Measurements from ENCODE around the gene AIFM1.
A peak's percentile ranks its signal among the peaks of the same experiment; 100 is the strongest.

The AIFM1 gene

DNA sequence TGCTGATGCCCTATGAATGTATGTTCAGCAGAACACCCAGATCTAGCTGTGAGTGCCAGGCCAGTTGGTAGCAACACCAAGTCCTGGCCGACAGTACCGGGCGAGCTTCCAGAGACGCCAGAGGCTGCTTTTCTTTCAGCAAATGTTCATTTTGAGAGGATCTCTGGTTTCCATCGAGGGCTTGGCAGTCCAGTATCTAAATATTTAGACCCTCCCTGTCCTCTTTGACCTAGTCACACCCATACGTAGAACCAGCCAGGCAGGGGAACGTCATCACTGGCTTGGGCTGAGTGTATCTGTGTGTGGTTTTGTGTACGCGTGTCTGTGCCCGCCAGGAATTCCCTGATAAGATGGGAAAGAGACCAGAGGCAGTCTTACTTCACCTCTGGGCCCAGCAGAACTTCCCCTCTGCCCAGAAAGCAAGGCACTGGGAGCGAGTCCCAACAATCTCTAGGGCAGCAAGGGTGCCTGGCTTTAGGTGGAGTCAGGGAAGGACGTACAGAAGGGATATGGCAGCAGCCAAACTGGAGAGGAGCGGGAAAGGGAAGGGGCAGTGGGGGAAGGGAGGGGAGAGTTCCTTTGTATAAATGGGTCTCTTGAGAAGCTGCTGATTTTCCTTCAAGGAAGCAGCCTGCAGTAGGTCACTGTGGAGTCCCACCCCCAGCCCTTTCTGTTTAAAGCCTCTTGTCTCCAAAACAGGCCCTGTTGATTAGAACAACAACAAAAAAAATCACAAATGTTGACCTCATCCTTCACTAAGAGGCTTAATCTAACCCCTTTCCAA is 40.4 kb downstream of the AIFM1 start:
- no peak for DNase-seq (ENCODE audit: low spot score)
- TF ChIP-seq, protein P1, sequence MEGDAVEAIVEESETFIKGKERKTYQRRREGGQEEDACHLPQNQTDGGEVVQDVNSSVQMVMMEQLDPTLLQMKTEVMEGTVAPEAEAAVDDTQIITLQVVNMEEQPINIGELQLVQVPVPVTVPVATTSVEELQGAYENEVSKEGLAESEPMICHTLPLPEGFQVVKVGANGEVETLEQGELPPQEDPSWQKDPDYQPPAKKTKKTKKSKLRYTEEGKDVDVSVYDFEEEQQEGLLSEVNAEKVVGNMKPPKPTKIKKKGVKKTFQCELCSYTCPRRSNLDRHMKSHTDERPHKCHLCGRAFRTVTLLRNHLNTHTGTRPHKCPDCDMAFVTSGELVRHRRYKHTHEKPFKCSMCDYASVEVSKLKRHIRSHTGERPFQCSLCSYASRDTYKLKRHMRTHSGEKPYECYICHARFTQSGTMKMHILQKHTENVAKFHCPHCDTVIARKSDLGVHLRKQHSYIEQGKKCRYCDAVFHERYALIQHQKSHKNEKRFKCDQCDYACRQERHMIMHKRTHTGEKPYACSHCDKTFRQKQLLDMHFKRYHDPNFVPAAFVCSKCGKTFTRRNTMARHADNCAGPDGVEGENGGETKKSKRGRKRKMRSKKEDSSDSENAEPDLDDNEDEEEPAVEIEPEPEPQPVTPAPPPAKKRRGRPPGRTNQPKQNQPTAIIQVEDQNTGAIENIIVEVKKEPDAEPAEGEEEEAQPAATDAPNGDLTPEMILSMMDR (IDR thresholded peaks at IDR 0.05; ENCODE audit: extremely low read depth, insufficient read depth, missing control alignments) = no peak
- in situ Hi-C loops (cut with MboI; ENCODE audit: low pct_unique_long_range_greater_than_20kb, low sequenced_read_pairs, unreplicated experiment) = no loop called here

DNA sequence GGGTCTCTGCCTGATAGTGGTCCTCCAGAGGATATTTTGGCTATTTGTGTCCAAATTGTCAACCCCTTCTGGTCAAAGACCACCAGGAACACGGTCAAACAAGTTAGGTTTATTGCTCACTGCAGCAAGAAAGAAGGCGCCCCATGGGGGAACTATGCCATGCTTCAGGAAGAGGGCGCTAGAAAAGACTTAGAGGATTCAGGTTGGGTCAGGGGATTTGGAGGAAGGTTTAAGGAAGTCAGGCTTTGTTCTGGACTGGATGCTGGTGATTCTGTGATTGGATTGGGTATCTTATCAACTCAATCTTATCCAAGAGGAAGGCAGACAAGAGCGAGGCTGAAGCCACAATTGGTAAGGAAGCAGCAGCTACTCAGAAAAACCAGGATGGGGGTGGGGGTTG is 41.1 kb downstream of the AIFM1 start:
- DNase-seq (ENCODE audit: low spot score) = no peak
- TF ChIP-seq, protein P1 (IDR thresholded peaks at IDR 0.05; ENCODE audit: extremely low read depth, insufficient read depth, missing control alignments) = no peak
- in situ Hi-C loops (cut with MboI; ENCODE audit: low pct_unique_long_range_greater_than_20kb, low sequenced_read_pairs, unreplicated experiment) = no loop called here

DNA sequence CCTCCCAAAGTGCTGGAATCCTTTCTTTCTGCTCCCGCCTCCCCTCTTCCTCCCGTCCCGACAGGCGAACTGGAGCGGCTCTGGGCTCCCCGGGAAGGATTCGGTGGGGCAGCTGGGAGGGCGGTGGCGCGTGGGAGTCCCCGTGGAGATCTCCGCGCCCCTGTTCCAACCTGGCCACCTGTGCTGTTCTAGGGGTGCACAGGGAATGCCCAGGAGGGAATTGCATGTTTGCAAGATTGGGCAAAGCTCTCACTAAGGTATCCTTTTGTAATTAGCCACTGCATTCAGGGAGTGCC is 44.2 kb downstream of the AIFM1 start:
- DNase-seq (ENCODE audit: low spot score) = no peak
- in situ Hi-C loops (cut with MboI; ENCODE audit: low pct_unique_long_range_greater_than_20kb, low sequenced_read_pairs, unreplicated experiment) = no loop called here
- TF ChIP-seq, protein P1 (IDR thresholded peaks at IDR 0.05; ENCODE audit: extremely low read depth, insufficient read depth, missing control alignments) = no peak

DNA sequence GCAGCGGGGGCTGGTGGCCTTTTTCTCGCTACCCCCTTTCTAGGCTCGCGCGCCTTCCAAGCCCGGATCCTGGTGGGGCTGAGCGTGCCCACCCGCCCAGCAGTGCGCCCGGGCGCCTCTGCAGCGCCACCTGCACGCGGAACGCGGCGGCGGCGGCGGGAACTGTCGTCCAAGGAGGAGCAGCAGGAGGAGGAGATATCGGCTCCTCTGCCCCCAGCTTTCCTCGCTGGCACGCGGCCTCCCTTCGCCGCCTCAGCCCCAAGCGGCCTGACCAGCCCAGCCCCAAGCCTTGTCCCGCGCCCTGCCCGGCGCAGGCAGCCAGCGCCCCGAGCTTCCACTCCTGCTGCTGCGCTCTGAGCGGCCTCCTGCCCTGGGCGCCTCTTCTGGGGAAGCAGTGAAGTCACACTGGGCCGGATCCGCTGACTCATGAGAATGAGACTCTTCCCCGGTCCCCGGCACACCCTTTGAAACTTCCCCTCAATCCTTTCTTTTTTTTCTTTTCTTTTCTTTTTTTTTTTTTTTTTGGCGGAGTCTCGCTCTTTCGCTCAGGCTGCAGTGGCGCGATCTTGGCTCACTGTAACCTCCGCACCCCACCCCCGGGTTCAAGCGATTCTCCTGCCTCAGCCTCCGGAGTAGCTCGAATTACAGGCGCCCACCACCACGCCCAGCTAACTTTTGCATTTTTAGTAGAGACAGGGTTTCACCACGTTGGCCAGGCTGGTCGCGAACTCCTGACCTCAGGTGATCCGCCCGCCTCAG is 44.7 kb downstream of the AIFM1 start:
- in situ Hi-C loops (cut with MboI; ENCODE audit: low pct_unique_long_range_greater_than_20kb, low sequenced_read_pairs, unreplicated experiment) = no loop called here
- TF ChIP-seq, protein P1 (IDR thresholded peaks at IDR 0.05; ENCODE audit: extremely low read depth, insufficient read depth, missing control alignments) = peak; percentile 75
- DNase-seq (ENCODE audit: low spot score) = peak; percentile 79

DNA sequence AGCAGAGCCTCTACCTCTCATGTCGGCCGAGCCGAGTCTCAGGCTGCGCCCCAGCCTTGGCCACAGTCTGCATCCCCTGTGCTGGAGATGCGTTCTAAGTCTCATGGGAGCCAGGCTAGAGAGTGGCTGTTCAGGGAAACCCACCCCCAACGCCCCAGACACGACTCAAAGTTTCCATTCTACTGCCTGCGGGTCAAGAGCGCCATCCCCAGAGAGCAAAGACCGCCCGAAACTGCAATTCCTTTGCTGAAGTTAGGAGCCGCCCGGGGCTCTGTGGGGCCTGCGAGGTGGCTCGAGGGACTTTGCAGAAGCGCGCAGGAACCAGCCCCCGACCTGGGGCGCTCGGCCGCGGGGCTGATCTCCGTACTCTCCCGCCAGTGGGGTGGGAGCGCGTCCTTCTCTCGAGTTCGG is 45.3 kb downstream of the AIFM1 start:
- peak; percentile 60 for DNase-seq (ENCODE audit: low spot score)
- TF ChIP-seq, protein P1 (IDR thresholded peaks at IDR 0.05; ENCODE audit: extremely low read depth, insufficient read depth, missing control alignments) = peak; percentile 33
- in situ Hi-C loops (cut with MboI; ENCODE audit: low pct_unique_long_range_greater_than_20kb, low sequenced_read_pairs, unreplicated experiment) = no loop called here

DNA sequence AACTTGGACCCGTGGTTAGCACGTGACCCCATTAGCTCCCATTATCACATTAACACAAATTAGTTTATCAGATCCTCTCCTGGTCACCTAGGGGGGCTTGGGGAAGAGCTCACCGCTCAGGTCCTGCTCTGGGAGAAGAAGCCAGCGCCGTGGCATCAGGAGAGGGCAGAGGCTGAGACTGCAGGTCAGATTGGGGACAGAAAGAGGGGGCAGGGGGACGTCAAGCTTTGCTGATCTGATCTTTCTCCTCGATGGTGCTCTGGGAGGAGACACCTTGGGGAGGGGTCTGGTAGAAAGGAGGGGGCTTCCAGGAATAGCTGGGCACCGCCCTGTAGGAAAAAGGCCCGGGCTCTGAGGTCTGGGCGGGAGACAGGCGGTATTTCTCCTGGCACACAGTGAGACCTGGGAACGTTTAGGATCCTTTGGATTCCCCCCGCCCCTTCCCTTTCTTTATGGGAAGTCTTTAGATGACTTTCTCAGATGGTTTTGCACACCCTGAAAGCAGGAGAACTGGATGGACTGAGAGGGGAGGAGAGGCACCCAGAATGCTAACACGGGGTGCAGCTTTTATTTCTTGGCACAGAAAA is 46.2 kb downstream of the AIFM1 start:
- no peak for DNase-seq (ENCODE audit: low spot score)
- TF ChIP-seq, protein P1 (IDR thresholded peaks at IDR 0.05; ENCODE audit: extremely low read depth, insufficient read depth, missing control alignments) = no peak
- in situ Hi-C loops (cut with MboI; ENCODE audit: low pct_unique_long_range_greater_than_20kb, low sequenced_read_pairs, unreplicated experiment) = no loop called here
